Psoas muscle (tissue), 8 donors: ENCODE data around the gene INO80B. TPM values are rescaled to one million over a fixed set of nuclear protein-coding genes. Genes with fewer than 3 reads are reported as not detected.

ENCODE experiments used
- ATAC-seq, 4 donors: fragments of 200-7000 bp; cut with Tn5 transposase; one replicate each; pipeline ENCODE4 v1.9.1; 2020; ENCODE audit warnings: moderate library complexity in 3 of 4, mild to moderate bottlenecking in 2 of 4
- DNase-seq, 2 donors: peaks; one replicate each; pipeline ENCODE4 v3.0.0-alpha.2; 2020
- H3K27ac ChIP-seq: fragments of 200-600 bp; one replicate; pipeline ENCODE4 v1.8.0; 2022
- H3K27me3 ChIP-seq, 3 donors: fragments of 200-600 bp in 1 of 3; one replicate each; pipeline versions ENCODE4 v1.6.1 to v1.8.0; 2013 to 2022; ENCODE audit warnings: low read length in 2 of 3, mild to moderate bottlenecking in 2 of 3, moderate library complexity in 1 of 3; ENCODE audit not compliant: insufficient read depth in 3 of 3
- H3K36me3 ChIP-seq, 2 donors: fragments of 200-600 bp in 1 of 2; one replicate each; pipeline versions ENCODE4 v1.6.1 to v1.8.0; 2013 to 2022; ENCODE audit warnings: low read depth in 1 of 2, mild to moderate bottlenecking in 1 of 2, moderate library complexity in 1 of 2; ENCODE audit not compliant: insufficient read depth in 1 of 2
- H3K4me1 ChIP-seq: fragments of 200-600 bp; one replicate; pipeline ENCODE4 v1.8.0; 2022
- H3K4me3 ChIP-seq: fragments of 200-600 bp; one replicate; pipeline ENCODE4 v1.8.0; 2022; ENCODE audit warnings: mild to moderate bottlenecking
- H3K9me3 ChIP-seq: fragments of 200-600 bp; one replicate; pipeline ENCODE4 v1.8.0; 2022
- WGBS, 3 donors: extraction: QIAGEN DNeasy Blood & Tissue Kit; methylation state at CpG; one replicate each; pipeline versions ENCODE4 v1.1.6 to v1.1.7; 2013; 5-methylcytosine and 5-hydroxymethylcytosine counted together
- intact Hi-C, 2 donors: fragments of 100-400 bp; cut with DNase I; formaldehyde crosslinking; loops; one replicate each; pipeline versions ENCODE4 v1.11.0 to v1.14.2; 2022
- polyA plus RNA-seq, 3 donors: library from polyadenylated mRNA; stranded (reverse); fragments of 200-250 nt; gene quantifications; one replicate each; pipeline ENCODE4 v1.2.3, GENCODE V29; 2013
- total RNA-seq, 4 donors: library from RNA; stranded (reverse); fragmentation: NEBNext Ultra II Directional in 2 of 4; extraction: Animal tissue kit (Norgen Biotek cat#: 25700) in 2 of 4; gene quantifications; one replicate each; pipeline versions ENCODE4 v1.2.1 to v1.2.4, GENCODE V29; 2021 to 2023
- TF ChIP-seq, protein P1 (sequence below): fragments of 200-600 bp; IDR thresholded peaks from one replicate; pipeline ENCODE4 v1.8.0; 2022; ENCODE audit warnings: antibody characterized with exemption
- donor health status: healthy with polysubstance abuse.
- donor health status: DM: no; HTN: no; CAD: no; lungs with moderate emphysema.
- donor health status: Bipolar disorder and iron deficiency.
- donor health status: healthy.
- donor health status: DM: yes; HTN: yes; CAD: no.
- donor health status: DM: no; HTN: no; CAD: no.
- donor health status: DM: no; HTN: no; CAD: no.
- donor health status: DM: yes; HTN: yes; CAD: no.

INO80B gene
- total and polyA plus RNA-seq, 7 donors: 23.6 to 61.1 (median 31.8) TPM

DNA sequence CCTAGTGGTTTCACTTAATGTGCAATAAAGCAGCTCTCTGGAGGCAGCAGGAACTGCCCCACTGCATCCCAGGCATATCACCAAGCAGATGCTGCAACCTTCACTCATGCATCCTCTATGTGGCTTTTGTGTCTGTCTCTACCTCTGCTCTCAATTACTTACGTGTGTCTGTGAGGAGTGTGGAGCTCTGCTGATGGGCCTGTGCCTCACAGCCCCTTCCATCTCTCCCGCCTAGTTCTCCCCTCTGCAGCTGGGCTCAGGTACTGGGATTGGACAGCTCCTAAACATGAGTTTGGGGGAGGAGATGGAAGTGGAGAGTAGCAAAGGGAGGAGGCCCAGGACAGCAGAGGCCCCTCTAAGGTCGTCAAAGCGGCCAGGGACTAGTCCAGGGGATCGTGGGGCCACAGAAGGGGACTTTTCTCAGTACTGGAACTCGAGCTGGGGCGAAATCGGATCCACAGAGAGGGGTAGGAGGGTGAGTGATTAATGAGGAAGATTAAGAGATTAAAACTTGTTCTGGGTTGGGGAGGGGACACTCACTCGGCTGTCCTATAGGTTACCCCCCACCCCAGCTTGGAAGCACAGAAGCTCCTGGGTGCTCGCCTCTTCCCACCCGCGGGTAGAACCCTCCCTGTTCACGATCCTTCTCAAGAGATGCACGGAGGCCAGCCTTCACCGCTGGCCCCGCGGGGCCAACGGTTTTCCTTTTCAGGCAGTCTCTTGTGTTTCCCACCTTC, 46.6 kb downstream of the INO80B start:
- Histone ChIP-seq H3K4me1 (peaks cover 26% of the 10 kb centered on the region), H3K27ac (no peak overlapping the region), H3K36me3 (peaks cover 0 to 21% of the 10 kb centered on the region in 2 donors), H3K9me3 (no peaks in the 10 kb centered on the region), H3K27me3 (peaks cover 0 to 83% (median 32%) of the 10 kb centered on the region in 3 donors), H3K4me3 (no peak overlapping the region)
- TF ChIP-seq, protein P1, sequence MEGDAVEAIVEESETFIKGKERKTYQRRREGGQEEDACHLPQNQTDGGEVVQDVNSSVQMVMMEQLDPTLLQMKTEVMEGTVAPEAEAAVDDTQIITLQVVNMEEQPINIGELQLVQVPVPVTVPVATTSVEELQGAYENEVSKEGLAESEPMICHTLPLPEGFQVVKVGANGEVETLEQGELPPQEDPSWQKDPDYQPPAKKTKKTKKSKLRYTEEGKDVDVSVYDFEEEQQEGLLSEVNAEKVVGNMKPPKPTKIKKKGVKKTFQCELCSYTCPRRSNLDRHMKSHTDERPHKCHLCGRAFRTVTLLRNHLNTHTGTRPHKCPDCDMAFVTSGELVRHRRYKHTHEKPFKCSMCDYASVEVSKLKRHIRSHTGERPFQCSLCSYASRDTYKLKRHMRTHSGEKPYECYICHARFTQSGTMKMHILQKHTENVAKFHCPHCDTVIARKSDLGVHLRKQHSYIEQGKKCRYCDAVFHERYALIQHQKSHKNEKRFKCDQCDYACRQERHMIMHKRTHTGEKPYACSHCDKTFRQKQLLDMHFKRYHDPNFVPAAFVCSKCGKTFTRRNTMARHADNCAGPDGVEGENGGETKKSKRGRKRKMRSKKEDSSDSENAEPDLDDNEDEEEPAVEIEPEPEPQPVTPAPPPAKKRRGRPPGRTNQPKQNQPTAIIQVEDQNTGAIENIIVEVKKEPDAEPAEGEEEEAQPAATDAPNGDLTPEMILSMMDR: no peak
- 67 to 76% (median 72%) methylated on average over 17 to 18 of the region's 18 CpGs for whole genome bisulfite sequencing, 3 donors
- DNase-seq: no peak
- intact Hi-C loops: no loop called here
- no peak for ATAC-seq

DNA sequence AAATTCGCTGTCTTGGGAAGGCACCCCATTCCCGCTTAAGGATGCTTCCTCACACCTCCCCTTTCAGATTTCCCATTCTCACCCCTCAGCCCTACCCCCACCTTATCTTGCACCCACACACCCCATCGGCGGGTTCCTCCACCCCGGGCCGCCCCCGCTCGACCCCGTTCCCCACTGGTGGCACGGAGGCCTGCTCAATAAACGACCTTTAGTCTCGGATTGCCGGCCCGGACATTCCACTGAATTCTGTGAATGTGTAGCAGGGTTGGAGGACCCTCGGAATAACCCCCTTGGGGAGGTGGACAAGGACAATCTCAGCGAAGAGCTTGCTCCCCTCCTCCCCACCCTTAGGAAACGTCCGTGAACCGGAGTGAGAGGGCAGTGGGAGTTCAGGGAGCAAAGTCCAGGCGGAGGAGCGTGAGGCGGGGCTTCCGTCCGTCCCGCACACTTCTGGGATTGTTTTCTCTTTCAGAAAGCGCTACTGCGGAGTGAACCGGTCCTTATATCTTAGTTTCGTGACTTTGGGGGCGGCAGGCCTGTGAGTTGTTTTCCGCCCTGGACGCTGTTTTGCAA, 47.3 kb downstream of the INO80B start:
- Histone ChIP-seq H3K9me3 (no peaks in the 10 kb centered on the region), H3K4me1 (peaks cover 31% of the 10 kb centered on the region), H3K27ac (peak overlapping the region; percentile 62), H3K36me3 (peaks cover 0 to 22% of the 10 kb centered on the region in 2 donors), H3K27me3 (peaks cover 0 to 81% (median 26%) of the 10 kb centered on the region in 3 donors), H3K4me3 (peak overlapping the region; percentile 67)
- no peak for ATAC-seq
- 28 to 44% (median 30%) methylated on average over 32 of the region's 32 CpGs for WGBS, 3 donors
- intact Hi-C loops: no loop called here
- no peak for DNase-seq
- TF ChIP-seq, protein P1: no peak

DNA sequence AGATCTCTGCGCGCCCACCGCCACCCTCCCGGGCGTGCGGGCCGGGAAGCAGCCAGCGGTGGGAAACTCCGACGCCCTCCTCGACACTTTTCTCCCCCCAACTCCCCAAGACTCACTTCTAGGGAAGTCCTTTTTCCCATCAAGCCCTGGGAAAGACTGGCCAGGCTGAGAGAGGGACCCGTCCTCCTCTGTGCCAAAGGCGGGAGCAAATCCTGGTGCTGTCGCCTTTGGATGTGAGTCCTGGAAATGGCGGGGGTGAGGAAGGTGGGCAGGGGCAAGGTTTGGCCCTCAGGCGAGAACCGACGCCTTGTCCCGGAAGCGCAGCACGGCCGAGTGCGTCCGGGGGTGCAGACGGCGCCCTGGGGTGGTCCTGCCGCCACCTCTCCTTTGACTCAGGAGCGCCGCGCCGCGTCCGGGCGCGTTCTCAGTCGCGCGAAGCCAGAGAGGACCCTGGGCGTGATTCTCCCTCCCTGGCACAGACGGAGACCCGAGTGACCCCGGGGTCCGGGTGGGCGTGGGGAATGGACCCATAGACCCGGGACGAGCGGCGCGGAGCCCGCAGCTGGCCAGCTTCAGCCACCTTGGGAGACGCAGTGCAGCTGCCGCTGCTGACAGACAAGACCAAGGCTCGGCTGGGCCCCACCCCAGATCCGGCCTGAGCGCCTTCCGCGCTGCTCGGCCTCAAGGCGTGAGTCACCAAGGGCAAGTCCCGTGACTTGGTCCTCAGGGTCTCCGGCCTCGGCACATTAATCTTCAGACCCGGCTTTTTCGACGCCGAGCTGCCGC, 48.0 kb downstream of the INO80B start:
- Histone ChIP-seq H3K36me3 (peaks cover 0 to 22% of the 10 kb centered on the region in 2 donors), H3K4me1 (peaks cover 27% of the 10 kb centered on the region), H3K27me3 (peaks cover 0 to 74% (median 22%) of the 10 kb centered on the region in 3 donors), H3K9me3 (no peaks in the 10 kb centered on the region), H3K4me3 (peak overlapping the region; percentile 67), H3K27ac (peak overlapping the region; percentile 62)
- ATAC-seq (peak in 3 of 4 donors; percentile 25 to 39 (median 33)), DNase-seq (peak; percentile 85 to 90)
- WGBS, 3 donors: 5 to 13% (median 7%) methylated on average over 54 to 67 of the region's 67 CpGs
- TF ChIP-seq, protein P1: no peak
- intact Hi-C loops: no loop called here

DNA sequence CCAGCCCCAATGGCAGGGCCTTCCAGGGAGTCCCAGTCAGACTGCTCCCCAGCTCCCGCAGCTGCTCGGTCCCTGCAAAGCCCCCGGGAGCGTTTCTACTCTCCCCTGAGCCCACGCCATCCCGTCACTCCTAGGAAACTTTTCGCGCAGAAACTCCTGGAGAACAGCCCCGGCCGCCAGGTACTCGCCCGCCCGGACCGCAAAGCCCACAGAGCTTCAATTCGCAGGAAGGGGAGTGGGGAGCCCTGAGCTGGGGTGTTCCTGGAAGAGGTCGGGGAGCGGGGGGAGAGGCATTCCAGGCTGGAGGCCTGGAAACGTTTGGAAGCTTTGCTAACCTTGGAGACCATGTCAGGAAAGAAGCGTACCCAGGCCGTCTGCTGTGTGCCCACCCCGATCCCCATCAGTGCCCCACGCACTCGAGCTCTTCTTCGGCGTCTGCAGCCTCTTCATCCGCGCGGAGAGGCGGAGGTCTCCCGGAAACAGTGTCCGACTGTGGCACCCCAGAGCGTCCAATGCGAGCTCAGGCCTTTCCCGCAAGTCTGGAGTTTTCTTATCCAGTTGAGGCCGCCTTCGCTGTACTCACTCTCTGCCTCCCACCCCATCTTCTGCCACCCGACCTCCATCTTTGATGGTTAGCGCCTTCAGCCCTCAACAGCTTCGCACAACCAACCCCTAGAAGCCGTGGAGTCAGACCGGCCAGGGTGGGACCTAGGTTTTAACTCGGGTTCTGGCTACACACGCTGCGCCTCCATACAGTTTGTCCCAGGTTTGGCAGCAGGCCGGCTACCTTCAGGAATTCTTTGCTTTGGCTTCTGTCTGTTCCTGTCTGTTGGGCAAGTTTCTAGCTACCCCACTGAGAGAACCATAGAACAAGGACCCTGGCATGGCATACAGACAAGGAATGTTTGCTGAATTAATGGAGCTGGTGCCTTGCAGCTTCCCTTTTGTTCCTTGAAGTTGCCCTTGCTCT, 48.9 kb downstream of the INO80B start:
- H3K9me3 ChIP-seq: no peaks in the 10 kb centered on the region
- intact Hi-C loops: no loop called here
- WGBS, 3 donors: 49 to 55% (median 49%) methylated on average over 44 to 45 of the region's 45 CpGs
- TF ChIP-seq, protein P1: no peak
- DNase-seq: no peak
- H3K36me3 ChIP-seq: peaks cover 0 to 22% of the 10 kb centered on the region in 2 donors
- H3K4me1 ChIP-seq: peaks cover 23% of the 10 kb centered on the region
- H3K27ac ChIP-seq: peak overlapping the region; percentile 62
- peak overlapping the region; percentile 67 for H3K4me3 ChIP-seq
- H3K27me3 ChIP-seq: peaks cover 0 to 70% (median 18%) of the 10 kb centered on the region in 3 donors
- ATAC-seq: no peak
